ENCODE results near the gene LRRFIP2.

DNA sequence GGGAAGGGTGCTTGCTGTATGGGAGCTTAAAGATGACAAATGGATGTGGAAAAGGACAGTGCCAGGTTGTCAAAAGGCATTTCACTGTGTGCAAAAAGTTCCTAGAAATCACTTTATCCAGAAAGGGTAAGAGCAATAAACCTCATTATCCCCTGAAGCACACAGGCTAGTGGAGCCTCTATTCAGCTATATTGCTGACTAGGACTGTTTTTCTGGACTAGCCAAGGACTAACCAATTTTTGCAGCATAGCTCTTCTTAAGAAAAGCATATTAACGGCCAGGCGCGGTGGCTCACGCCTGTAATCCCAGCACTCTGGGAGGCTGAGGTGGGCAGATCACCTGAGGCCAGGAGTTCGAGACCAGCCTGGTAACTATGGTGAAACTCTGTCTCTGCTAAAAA lies 116.3 kb downstream of the LRRFIP2 start:
- TF ChIP-seq, protein P1, sequence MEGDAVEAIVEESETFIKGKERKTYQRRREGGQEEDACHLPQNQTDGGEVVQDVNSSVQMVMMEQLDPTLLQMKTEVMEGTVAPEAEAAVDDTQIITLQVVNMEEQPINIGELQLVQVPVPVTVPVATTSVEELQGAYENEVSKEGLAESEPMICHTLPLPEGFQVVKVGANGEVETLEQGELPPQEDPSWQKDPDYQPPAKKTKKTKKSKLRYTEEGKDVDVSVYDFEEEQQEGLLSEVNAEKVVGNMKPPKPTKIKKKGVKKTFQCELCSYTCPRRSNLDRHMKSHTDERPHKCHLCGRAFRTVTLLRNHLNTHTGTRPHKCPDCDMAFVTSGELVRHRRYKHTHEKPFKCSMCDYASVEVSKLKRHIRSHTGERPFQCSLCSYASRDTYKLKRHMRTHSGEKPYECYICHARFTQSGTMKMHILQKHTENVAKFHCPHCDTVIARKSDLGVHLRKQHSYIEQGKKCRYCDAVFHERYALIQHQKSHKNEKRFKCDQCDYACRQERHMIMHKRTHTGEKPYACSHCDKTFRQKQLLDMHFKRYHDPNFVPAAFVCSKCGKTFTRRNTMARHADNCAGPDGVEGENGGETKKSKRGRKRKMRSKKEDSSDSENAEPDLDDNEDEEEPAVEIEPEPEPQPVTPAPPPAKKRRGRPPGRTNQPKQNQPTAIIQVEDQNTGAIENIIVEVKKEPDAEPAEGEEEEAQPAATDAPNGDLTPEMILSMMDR (IDR thresholded peaks at IDR 0.05), result no peak
- TF ChIP-seq EZH2 (IDR thresholded peaks at IDR 0.05; ENCODE audit: borderline replicate concordance, insufficient read depth, low read depth, low read length, poor library complexity, severe bottlenecking), result no peak

Measured in B cell (primary cell).